HG03342 (cell line): ENCODE results near the gene BRK1.
"Not testable (repeated sequence)": the region's sequence is repeated elsewhere in the genome, so short reads cannot be mapped to it uniquely, and the experiment has no call there.

Source experiments
- ATAC-seq: cut with Tn5 transposase; IDR thresholded peaks from one replicate; pipeline ENCODE4 v1.9.1; 2021; ENCODE audit warnings: mild to moderate bottlenecking, moderate library complexity; ENCODE audit not compliant: unreplicated experiment

The BRK1 gene

GRCh38 chr3:10176150-10176549 is 60.7 kb downstream of the BRK1 start:
- ATAC-seq: not testable (repeated sequence)
